GM21360 (cell line): ENCODE measurements around the gene ACKR3.

Source experiments
- ATAC-seq: cut with Tn5 transposase; IDR thresholded peaks from one replicate; pipeline ENCODE4 v1.9.1; 2021; ENCODE audit warnings: mild to moderate bottlenecking, moderate library complexity; ENCODE audit not compliant: unreplicated experiment

The ACKR3 gene

GRCh38 chr2:236583621-236584203 lies 14.1 kb downstream of the ACKR3 start:
- no peak for ATAC-seq

DNA sequence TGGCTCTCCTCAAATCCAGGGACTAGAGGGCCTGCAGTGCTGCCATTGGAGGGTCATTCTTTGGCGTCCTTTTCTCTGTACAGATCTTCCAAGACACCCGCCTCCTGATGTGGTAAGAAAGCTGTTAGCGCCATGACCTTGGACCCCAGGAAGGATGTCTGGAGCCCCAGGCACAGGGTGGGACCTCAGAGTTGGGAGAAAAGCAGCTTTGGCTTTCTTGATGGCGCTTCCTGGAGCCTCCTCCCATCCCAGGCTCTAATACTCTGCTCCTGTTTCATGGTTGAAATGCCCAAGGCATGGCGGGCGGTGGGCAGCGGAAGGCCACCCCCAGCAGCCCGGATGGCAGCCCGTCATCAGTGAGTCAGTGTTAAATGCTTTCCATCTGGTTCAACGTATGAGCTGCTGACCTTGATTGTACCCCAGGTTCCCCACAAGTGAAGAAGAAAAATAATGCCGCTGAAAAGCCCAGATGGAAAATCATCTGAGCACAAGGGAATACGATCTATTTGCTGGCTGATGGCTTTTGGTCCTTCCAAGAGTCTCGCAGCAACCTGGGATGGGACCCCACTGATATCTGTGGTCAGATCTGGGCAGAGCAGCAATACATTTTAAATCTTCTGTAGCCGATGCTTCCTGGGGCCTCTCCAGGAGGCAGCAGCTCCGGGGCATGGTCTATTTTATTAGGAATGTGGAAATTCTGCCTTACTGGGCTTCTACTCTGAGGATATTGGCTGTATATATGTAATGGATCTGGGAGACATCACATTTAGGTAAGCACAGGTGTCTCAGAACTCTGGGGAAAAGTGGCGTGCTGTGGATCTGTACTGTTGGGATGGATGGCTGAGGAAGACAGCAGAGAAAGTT lies 15.1 kb downstream of the ACKR3 start:
- no peak for ATAC-seq

GRCh38 chr2:236585966-236586365 lies 16.3 kb downstream of the ACKR3 start:
- no peak for ATAC-seq

DNA sequence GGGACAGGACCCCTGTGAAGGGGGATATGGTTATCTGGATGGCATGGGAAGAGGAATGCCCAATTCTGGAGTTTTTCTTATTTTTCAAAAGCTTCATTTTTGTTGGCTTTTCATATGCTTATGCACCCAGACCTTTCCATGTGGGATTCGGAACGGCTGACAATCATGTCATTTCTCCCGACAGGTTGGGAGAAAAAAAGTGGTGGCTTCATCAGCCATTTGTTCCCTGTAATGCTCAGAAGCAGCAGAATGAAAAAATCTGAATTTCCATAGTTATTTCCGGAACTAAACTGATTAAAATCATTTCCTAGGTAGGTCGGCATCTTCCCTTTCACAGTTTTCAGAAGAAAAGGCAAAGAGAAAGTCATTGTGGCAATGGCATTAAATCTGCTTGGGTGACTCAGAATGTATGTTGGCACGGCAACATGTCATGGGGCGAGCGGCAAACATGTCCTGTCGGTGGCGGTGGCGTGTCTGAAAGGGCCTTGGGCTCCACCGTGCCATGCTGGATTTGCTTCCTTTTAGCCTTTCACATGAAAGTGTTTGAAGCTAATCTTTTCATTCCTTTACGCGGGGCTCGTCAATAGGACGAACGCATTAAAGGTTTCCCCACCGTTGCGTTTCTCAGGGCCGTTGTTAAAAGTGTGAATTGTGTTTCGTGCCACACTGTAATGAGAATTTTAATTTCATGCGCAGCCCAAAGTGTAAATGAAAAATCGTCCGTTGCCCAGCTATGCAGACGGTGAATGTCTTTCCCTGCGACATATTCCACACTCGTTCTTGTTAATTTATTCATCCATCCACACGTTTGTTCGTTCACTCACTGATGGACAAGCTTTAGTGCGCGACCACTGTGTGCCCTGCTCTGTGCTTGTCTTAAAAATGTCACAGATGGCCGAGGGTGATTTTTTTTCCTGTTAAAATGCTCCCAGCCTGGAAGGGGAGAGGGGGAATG lies 18.5 kb downstream of the ACKR3 start:
- no peak for ATAC-seq

- ATAC-seq = no peak
These were observed 19.4 kb downstream of the ACKR3 start for GRCh38 chr2:236588932-236589592.

DNA sequence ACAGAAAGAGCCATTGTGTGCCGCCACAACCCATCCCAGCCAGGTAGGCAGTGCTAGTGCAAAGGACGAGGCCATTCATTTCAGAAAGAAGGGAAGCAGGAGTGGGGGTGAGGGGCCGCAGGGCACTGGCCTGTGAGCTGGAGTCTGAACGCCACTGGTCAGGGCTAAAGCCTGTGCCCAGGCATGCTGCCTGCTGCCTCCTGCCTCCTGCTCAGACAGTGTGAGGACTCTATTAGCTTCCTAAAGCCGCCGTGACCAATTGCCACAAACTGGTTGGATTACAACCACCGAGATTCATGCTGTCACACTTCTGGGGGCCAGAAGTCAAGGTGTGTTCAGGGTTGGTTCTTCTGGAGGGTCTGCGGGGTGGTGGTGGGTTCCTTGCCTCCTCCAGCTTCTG lies 21.2 kb downstream of the ACKR3 start:
- no peak for ATAC-seq

- no peak for ATAC-seq
These were observed 23.2 kb downstream of the ACKR3 start for GRCh38 chr2:236592821-236593220.

GRCh38 chr2:236593531-236593930 lies 23.9 kb downstream of the ACKR3 start:
- ATAC-seq = no peak

DNA sequence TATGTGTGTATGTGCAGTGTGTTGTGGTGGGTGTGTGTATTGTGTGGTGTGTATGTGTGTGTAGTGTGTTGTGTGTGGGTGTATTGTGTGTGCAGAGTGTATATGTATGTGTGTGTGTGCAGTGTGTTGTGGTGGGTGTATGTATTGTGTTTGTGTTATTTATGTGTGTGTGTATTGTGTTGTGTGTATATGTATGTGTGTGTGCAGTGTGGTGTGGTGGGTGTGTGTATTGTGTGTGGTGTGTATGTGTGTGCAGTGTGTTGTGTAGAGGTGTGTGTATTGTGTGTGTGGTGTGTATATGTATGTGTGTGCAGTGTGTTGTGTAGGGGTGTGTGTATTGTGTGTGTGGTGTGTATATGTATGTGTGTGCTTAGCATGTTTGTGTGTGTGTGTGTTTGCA lies 24.3 kb downstream of the ACKR3 start:
- ATAC-seq = no peak

DNA sequence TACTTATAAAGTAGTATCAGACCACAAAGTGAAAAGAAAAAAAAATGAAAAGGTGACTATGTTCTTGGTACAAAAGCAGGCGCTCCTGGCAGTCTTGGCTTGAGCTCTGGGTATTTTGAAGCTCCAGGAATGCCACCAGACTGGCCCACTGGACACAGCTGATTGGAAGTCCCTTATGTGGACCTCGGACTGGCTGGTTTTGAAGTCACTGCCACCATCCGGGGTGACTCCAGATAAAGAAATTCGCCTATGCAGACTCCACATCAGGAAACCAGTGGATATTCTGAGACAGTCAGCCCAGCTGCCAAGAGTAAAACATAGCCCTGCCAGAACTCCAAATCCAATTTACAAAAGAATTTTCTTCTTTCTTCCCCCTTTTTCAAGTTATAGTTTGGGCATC lies 28.0 kb downstream of the ACKR3 start:
- ATAC-seq = no peak

GRCh38 chr2:236599059-236599458 lies 29.4 kb downstream of the ACKR3 start:
- ATAC-seq = no peak

DNA sequence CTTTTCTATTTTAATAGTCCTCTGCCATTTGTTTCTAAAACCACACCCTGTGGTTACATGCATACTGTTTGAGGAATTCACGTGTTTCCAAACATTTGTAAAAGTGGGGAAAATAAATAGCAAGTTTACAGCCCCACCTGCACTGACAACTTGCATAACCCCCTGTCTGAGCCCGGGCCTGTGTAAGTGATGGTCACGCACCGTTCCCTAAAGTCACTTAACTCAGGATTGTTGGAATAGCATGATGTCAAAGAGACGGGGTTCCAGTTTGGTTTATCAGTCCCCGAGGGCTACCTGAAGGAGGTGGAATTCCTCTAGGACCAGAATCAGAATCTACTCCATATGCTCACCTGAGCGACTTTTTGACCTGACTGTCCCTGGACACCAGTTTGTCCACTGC lies 30.5 kb downstream of the ACKR3 start:
- no peak for ATAC-seq

DNA sequence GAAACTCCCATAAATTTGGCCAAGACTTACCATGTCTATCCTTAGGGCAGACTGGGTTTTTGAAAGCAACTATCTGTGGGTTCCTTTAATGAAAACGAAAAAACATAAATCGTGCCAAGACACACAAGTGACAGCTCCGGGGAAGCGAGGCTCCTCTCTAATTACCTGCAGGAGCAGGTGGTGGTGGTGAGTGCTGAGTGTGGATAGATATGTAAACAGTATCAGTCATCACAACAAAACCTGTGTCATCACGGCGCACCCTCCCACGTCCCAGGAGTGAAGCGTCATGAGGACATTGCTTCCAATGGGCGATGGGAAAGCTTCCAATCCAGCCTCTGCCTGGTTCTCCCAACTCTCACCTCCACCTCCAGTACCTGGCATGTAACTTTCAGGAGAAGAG lies 31.3 kb downstream of the ACKR3 start:
- ATAC-seq = no peak

GRCh38 chr2:236601316-236602202 lies 31.9 kb downstream of the ACKR3 start:
- no peak for ATAC-seq

DNA sequence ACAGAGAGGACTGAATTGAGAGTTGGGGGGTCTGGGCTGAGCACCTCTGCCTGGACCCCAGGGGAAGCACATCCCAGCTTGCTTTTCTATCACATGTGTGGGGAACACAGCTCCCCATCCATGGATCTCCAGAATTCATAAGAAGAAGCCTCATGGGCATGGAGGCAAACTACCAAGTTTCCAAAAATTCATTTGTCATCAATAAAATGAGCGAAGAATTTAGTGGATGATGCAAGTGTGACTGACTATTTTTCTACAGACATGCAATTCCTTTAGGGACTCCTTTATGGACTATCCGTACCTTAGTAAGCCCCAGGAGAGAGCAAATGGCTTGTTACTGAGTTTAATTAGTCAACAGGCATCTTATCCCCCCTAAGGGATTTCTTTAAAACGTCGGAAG lies 33.1 kb downstream of the ACKR3 start:
- ATAC-seq = no peak

- no peak for ATAC-seq
These were observed 33.9 kb downstream of the ACKR3 start for GRCh38 chr2:236603361-236604015.

GRCh38 chr2:236604575-236605344 lies 35.1 kb downstream of the ACKR3 start:
- ATAC-seq = no peak

DNA sequence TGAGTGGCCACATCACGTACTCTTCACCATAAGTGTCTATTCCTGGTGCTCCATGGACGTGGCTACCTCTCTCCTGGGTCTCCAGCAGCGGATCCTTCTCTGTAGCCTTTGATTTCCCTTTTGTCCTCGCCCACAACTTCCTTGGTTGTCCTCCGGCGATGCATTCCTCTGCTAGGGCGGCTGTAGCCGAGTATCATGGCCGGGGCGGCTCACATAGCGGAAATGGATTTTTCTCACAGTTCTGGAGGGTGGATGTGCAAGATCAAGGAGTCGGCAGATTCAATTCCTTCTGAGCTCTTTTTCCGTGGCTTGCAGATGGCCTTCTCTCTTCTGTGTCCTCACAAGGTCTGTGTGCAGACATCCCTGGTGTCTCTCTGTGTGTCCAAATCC lies 35.7 kb downstream of the ACKR3 start:
- ATAC-seq = no peak

DNA sequence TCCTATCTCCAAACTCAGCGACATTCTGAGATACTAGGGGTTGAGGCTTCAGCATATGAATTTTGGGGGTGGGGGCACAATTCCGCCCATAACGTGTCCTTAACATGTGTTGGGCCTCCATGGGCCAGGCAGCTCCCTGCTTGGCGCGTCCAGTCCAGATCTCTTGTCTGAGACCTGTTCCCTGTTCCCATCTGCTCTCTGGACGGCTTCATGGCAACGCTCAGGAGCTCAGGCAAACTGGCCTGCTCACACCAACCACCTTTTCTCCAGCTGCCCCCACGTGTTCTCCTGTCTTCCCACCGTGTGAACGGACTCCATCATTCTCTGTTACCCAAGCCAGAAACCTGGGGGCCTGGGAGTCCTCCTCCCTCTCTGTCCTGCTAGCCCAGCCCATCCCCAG lies 36.4 kb downstream of the ACKR3 start:
- no peak for ATAC-seq
